Kidney capillary endothelial cell (primary cell): ENCODE results near the gene PLCG2.
"Not testable (repeated sequence)": the region's sequence is repeated elsewhere in the genome, so short reads cannot be mapped to it uniquely, and the experiment has no call there.

Experiments
- DNase-seq: peaks from one replicate; pipeline ENCODE4 v3.0.0-alpha.2; 2018; ENCODE audit warnings: low spot score

The PLCG2 gene

DNA sequence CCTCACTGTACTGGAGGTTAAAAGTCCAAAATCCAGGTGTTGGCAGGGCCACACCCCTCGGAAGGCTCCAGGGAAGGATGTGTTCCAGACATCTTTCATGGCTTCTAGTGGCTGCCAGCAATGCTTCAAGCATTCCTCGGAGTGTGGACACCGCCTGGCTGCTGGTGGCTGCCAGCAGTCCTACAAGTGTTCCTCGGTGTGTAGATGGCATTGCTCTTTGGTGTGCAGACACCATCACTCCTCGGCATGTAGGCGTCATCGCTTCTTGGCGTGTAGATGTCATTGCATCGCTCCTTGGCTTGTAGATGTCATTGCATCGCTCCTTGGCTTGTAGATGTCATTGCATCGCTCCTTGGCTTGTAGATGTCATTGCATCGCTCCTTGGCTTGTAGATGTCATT, 98.4 kb downstream of the PLCG2 start:
- not testable (repeated sequence) for DNase-seq

DNA sequence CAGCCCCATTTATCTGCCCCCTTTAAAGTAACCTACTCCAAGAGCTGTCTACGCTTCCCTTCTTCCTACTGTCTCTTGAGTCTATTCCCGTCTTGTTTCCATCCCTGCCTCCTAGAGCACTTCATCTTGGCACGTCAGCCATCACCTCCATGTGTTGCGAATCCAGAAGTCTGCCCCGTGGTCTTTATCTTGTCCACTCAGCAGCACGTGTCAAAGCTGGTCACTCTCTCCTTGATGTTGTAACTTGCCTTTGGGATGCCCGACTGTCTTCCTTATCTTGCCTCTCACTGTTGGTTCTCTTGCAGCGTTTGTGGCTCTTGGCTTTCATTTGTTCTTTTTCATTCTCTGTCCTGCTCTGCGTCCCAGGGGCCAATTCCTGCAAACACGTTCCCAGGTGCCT, 99.4 kb downstream of the PLCG2 start:
- no peak for DNase-seq

- no peak for DNase-seq
Measured at GRCh38 chr16:81879625-81880024, 100.5 kb downstream of the PLCG2 start.

- DNase-seq = no peak
Measured at GRCh38 chr16:81880816-81881215, 101.7 kb downstream of the PLCG2 start.

- DNase-seq = no peak
Measured at GRCh38 chr16:81881228-81881627, 102.1 kb downstream of the PLCG2 start.

GRCh38 chr16:81882559-81882958, 103.5 kb downstream of the PLCG2 start:
- no peak for DNase-seq

DNA sequence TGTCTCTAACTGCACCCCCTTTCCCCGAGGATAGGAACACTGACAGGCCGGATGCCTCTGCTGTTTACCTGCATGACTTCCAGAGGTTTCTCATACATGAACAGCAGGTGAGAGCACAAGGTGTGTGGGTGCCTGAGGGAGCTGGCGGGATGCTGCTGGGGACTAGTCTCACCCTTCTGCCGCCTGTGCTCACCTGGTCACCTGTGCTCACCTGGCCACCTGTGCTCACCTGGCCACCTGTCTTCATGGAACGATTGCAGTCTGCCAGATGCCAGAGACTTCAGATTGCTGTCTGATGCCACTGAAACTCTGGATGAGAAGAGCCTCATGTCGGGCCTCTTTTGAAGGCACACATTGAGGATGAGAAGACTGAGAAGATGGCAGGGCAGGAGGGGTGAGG, 104.1 kb downstream of the PLCG2 start:
- no peak for DNase-seq

DNA sequence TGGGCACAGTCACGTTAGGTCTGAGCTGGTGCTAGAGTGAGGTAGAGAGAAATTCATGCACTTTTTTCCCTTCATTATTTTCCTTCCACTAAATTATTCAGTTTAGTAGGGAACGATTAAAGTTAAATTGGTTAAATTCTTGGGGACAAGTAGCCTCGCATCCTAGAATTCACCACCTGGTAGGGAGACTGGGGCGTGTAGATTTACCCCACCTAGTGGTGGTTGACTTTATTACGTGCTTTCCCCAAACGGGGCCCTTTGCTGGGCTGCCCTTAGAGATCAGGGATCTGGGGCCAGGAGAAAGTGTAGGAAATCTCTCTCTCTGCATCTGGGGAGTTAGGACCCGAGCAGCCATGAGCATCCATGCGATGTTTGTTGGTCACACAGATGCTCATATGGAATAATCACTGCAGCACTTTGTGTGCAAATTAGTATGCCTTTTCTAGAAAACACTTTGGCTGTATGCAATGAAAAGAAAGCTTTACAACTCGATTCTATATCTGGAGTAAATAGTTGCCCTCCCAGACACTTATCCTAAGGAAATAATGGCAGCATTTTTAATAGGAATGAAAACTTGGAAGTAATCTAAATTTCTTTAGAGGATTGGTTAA, 107.0 kb downstream of the PLCG2 start:
- peak; percentile 44 for DNase-seq

DNA sequence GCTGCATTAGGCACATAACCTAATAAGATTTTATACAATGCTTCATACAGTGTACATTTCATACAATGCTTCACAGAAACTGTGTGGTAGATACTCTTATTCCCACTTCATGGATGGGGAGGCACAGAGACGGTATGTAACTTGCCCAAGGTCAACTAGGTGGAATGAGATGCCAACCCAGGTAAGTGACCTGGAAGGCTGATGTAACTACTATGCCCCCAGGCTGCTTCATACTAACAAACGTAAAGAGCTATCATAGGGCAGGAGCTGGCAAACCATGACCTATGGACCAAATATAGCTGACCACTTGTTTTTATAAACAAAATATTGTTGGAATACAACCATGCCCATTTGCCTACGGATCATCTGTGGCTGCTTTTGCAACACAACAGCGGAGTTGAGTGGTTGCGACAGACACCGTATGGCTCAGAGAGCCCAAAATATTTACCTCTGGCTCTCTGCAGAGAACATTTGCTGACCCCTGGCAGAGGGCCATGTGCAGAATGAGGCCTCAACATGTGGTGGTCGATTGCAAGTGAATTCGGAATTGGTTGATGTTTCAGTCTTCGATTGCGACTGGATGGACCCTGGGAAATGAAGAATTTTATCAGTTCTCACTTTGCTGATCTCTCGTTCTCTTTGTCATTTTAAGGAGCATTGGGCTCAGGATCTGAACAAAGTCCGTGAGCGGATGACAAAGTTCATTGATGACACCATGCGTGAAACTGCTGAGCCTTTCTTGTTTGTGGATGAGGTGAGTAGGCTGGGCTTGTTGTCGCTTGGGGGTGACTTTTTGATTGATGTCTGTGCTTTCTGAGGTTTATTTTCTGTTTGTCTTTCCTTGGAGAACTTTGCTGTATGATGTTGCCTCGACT, 109.7 kb downstream of the PLCG2 start:
- no peak for DNase-seq

DNA sequence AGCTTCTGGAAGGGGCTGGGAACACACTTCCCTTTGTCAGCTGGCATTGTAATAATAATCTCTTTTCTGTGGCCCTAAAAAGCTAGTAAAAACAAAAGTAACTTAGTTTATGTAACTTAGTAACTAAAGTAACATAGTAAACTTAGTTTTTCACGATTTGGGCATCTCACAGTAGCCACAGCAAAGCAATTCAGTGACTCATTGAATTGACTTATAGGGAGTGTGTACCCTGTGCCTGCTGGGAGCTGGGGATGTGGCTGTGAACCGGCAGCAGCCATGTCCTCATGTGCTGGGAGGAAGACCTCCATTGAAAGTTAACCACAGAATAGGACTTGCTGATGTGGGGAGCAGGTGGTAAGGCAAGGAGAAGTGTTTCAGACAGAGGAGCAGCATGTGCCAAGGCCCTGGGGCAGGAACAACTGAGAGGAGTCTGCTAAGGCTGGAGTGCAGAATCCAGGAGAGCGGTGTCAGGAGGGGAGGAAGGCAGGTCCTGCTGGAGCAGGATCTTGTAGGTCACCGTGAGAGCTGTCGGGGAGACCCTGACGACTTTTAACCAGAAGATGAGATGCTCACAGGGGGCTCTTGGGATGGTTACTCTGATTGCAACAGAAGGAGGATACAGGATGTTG, 112.8 kb downstream of the PLCG2 start:
- DNase-seq = no peak

- DNase-seq = no peak
Measured at GRCh38 chr16:81894592-81894991, 115.5 kb downstream of the PLCG2 start.

- no peak for DNase-seq
Measured at GRCh38 chr16:81896902-81897301, 117.8 kb downstream of the PLCG2 start.

DNA sequence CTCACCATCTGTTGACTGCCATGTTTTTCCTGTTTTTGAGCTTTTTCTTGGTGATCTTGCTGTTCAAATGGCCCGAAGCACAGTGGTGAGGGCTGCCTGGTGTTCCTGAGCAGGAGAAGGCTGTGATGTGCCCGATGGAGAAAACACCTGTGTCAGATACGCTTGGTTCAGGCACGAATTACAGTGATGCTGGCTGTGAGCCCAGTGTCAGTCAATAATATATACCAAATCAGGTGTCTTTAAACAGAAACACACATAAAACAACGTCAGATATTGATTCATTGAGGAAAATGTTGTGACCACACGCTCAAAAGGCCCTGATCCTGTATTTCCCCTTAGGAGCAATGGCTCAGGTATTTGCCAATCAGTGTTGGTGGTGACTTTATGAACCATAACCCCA, 120.5 kb downstream of the PLCG2 start:
- no peak for DNase-seq

- DNase-seq = no peak
Measured at GRCh38 chr16:81900014-81900413, 120.9 kb downstream of the PLCG2 start.

DNA sequence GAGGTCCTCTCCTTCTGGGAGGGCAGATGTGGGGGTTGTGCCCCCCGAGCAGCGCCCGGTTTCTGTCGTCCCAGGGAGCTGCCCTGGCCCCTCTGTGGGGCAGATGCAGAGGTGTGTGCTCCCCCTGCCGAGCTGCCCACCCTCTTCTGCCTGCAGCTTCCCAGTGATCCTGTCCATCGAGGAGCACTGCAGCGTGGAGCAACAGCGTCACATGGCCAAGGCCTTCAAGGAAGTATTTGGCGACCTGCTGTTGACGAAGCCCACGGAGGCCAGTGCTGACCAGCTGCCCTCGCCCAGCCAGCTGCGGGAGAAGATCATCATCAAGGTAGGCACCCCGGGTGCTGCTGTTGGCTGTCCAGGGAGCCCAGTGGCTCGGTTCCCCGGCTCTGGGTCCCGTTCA, 121.4 kb downstream of the PLCG2 start:
- no peak for DNase-seq

GRCh38 chr16:81901484-81901883, 122.4 kb downstream of the PLCG2 start:
- DNase-seq = peak; percentile 92

DNA sequence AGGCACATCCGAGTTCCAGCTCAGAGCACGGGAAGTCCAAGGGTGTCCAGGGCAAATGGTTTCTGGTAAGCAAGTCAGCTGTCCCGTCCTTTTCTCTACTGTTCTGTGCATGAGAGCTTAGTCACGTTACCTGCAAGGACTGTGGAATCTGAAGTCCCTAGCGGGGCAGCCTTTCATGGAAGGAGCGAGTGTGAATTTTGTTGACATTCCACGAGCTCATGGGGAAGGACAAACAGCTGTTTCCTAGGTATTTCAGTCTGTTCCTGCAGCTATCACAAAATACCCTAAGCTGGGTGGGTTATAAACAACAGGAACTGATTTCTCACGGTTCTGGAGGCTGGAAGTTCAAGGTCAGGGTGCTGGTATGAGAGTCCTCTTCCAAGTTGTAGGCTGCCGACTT, 122.9 kb downstream of the PLCG2 start:
- peak; percentile 90 for DNase-seq

DNA sequence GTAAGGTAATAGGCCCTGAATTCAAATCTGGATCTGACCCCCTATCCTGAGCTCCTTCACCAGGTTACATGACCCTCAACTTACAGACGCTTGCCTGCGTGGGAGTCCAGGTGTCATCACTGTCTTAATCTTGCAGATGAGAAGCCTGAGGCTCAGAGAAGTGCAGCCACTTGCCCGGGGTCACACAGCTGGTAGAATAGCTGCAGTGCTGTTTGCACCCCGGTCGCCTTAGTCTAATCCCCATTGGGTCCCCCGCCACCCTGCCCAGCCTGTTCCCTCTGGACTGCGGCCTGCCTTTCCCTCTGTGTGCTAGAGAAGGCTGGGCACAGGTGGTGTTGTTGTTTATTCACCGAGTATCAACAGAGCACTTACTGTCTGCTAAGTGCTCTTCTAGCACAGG, 125.2 kb downstream of the PLCG2 start:
- no peak for DNase-seq

GRCh38 chr16:81905277-81905676, 126.2 kb downstream of the PLCG2 start:
- no peak for DNase-seq

DNA sequence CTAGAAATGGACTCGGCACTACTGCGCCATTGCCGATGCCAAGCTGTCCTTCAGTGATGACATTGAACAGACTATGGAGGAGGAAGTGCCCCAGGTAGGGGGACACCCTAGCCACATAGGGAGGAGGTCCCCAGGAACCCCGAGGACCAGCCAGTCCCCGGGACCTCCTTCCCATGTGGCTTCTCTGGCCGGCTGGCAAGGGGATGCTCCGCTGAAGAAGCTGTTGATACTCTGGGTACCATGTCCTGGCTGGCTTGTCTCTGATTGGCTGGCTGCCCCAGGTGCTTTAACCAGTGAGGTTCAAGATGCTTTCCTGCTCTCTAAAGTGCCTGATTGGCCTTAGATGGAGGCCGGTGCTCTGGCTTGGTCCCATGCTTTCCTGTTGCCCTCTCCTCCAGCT, 128.6 kb downstream of the PLCG2 start:
- no peak for DNase-seq

- DNase-seq = no peak
Measured at GRCh38 chr16:81908466-81909262, 129.6 kb downstream of the PLCG2 start.

DNA sequence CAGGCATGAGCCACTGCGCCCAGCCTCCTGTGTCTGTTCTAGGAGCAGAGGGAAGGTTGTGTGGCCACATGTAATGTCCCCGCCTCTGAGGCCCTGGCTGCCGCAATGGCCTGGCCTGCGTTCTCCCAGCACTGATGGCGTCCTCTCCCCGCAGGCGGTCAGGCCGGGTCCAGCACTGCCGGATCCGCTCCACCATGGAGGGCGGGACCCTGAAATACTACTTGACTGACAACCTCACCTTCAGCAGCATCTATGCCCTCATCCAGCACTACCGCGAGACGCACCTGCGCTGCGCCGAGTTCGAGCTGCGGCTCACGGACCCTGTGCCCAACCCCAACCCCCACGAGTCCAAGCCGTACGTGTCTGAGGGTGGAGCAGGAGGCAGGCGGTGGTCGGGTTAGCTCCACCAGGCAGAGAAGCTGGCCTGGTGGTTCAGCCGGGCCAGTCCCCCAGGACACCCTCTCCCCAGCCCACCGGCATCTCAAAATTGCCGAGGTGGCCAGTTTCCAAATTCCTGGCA, 131.3 kb downstream of the PLCG2 start:
- DNase-seq = no peak
